T-helper 17 cell (primary cell): ENCODE results near the gene TLE1. TPM values are rescaled to one million over a fixed set of nuclear protein-coding genes. Genes with fewer than 3 reads are reported as not detected.

Experiments used
- ATAC-seq: fragments of 150-1000 bp; cut with Tn5 transposase; 2 replicates; pipeline ENCODE4 v1.10.0; 2021; ENCODE audit warnings: mild to moderate bottlenecking, moderate library complexity
- DNase-seq, 3 donors: peaks; one replicate each; pipeline versions ENCODE4 v3.0.0 to v3.0.0-alpha.2; 2020 to 2021
- H3K9me3 ChIP-seq: one replicate; pipeline ENCODE4 v1.7.0; 2013; ENCODE audit warnings: low read length, mild to moderate bottlenecking; ENCODE audit not compliant: control insufficient read depth, poor library complexity, severe bottlenecking
- H3K27ac Mint-ChIP-seq: one replicate; pipeline ENCODE4 v1.8.0; 2022; ENCODE audit warnings: mild to moderate bottlenecking, moderate library complexity, mixed read lengths
- H3K27me3 Mint-ChIP-seq: one replicate; pipeline ENCODE4 v1.8.0; 2022; ENCODE audit warnings: mixed read lengths
- H3K36me3 Mint-ChIP-seq: one replicate; pipeline ENCODE4 v1.8.0; 2022; ENCODE audit warnings: low read depth, mixed read lengths
- H3K4me1 Mint-ChIP-seq: one replicate; pipeline ENCODE4 v1.8.0; 2022; ENCODE audit warnings: mild to moderate bottlenecking, mixed read lengths
- H3K4me3 Mint-ChIP-seq: one replicate; pipeline ENCODE4 v1.8.0; 2022; ENCODE audit warnings: mild to moderate bottlenecking, moderate library complexity, mixed read lengths
- total RNA-seq, 4 donors: library from RNA in 2 of 4; stranded (reverse) in 2 of 4; gene quantifications; one replicate each; pipeline ENCODE4 v1.2.3 and lab custom pipeline; 2022 to 2026

TLE1 gene
- total RNA-seq, 2 donors from 2014 or later: 2.2 to 3.4 TPM

DNA sequence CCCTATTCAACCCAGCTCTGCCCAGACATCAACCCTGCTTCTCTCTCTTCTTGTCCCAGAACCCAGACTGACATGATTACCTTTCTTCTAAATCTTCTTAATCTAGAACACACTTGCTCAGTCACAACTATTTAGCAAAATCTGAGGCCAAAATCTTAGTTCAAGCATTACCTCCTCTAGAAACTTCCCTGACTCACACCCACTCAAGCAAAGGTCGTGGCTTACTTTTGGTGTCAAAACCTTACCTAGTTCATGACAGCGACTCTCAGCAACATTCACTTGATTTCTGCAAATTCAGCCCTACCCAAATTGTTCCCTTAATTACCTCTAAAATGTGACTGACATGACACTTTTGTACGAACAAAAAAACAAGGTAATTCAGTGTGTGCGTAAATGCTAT lies 130.2 kb downstream of the TLE1 start:
- Mint-ChIP-seq H3K4me1 (no peaks in the 10 kb centered on the region), H3K27ac (no peak overlapping the region), H3K27me3 (no peaks in the 10 kb centered on the region), H3K36me3 (no peaks in the 10 kb centered on the region), H3K4me3 (no peak overlapping the region)
- DNase-seq: no peak
- no peak for ATAC-seq
- no peaks in the 10 kb centered on the region for H3K9me3 ChIP-seq

DNA sequence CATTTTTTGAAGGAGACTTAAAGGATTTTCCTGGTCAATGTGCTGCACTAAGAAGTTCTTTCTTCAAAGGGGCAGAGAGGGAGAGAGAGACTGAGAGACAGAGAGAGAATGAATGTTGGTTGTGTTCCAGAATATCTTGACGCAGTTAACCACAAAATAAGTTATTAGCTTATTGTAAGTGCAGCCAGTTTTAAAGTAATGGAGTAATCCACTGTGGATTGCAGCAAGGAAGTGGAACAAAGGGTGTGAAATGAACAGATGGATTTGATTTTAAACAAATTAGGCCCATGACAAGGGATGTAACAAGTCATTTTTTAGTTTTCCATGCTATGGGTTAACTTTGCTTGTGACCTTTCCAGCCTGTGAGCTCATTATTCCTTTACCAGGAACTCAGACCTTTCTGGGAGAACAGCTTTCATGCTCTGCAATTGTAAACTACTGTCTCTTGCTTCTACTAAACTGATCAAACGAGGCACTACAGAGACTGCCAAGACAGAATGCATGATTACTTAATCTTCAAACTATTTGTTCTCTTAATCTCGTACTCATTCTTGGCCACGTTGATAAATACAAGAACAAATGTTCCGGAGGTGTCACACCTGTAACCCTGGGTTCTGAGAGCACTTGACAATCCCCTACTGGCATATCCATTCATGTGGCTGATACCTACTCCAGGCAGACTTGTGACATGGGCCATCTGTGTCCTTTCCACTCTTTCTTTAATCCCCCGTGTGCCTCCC lies 131.1 kb downstream of the TLE1 start:
- no peaks in the 10 kb centered on the region for H3K36me3 Mint-ChIP-seq
- ATAC-seq (no peak), DNase-seq (no peak)
- no peak overlapping the region for H3K27ac Mint-ChIP-seq
- H3K4me1 Mint-ChIP-seq: no peaks in the 10 kb centered on the region
- no peaks in the 10 kb centered on the region for H3K9me3 ChIP-seq
- H3K27me3 Mint-ChIP-seq: no peaks in the 10 kb centered on the region
- no peak overlapping the region for H3K4me3 Mint-ChIP-seq

DNA sequence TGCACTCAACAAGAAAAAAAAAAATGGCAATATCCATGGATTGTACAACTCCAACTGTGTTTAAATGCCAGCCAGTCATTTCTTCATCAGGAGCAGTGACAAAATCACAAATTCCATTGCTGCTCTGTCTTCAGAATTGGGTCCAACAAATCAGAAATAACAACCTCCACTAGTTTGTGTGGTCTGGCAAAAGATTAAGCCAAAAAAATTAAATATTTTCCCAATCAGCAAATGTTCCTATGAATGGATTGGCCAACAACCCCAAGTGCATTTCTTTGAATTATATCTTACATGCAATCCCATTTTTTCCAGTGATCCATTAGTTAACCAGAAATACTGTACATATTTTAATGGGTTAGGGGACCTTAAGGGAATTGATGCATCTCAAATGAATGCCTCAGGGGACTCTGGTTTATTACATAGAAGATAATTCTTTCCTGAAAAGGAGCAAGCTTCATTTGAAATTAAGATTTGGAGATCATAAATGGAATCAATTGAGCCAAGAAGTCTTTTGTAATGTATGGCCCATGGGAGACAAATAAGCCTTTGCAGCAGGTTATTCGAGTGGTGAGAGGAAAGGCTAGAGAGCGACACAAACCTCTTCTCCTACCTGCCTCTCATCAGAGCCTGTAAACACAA lies 131.8 kb downstream of the TLE1 start:
- ATAC-seq (no peak), DNase-seq (no peak)
- Mint-ChIP-seq H3K27ac (no peak overlapping the region), H3K27me3 (no peaks in the 10 kb centered on the region), H3K36me3 (no peaks in the 10 kb centered on the region), H3K4me1 (no peaks in the 10 kb centered on the region), H3K4me3 (no peak overlapping the region)
- no peaks in the 10 kb centered on the region for H3K9me3 ChIP-seq

DNA sequence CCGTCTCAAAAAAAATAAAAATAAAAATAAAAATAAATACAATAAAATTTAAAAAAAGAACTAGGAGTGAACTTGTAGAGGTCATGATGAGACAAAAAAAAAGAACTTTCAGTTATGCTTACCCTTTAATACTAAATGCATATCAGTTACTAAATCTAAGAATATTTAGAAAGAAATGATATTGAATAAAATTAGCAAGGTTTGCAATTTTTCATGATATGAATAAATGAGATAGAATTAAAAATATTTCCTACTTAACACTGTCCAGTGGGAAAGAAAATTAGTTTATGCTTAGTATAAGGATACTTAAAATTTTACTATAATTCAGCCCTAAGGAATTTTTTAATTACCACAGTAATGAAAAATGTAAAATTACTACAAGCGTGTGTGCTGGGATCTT lies 132.4 kb downstream of the TLE1 start:
- Mint-ChIP-seq H3K27me3 (no peaks in the 10 kb centered on the region), H3K27ac (no peak overlapping the region), H3K4me1 (no peaks in the 10 kb centered on the region), H3K36me3 (no peaks in the 10 kb centered on the region), H3K4me3 (no peak overlapping the region)
- H3K9me3 ChIP-seq: no peaks in the 10 kb centered on the region
- DNase-seq (no peak), ATAC-seq (no peak)

DNA sequence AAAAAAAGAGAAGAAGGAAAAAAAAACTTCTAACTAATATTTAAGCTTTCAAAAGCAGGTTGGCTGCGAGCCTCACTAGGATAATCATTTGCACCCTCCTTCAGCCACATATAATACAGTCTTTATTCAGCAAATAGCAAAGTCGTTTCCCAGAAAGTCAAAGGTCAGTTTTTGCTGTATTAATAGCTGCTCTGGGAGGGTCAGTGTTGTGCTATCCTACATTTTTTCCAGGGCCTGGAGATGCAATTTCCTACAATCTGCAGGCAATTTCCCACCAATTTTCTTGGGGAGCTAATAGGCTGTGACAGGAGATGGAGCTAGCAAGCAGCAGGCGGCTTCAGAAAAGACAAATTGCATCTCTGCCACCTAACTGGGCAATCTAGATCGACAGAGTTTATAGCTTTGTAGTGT lies 136.8 kb downstream of the TLE1 start:
- ATAC-seq (no peak), DNase-seq (no peak)
- no peaks in the 10 kb centered on the region for H3K4me1 Mint-ChIP-seq
- H3K36me3 Mint-ChIP-seq: no peaks in the 10 kb centered on the region
- no peak overlapping the region for H3K27ac Mint-ChIP-seq
- no peak overlapping the region for H3K4me3 Mint-ChIP-seq
- no peaks in the 10 kb centered on the region for H3K9me3 ChIP-seq
- no peaks in the 10 kb centered on the region for H3K27me3 Mint-ChIP-seq

DNA sequence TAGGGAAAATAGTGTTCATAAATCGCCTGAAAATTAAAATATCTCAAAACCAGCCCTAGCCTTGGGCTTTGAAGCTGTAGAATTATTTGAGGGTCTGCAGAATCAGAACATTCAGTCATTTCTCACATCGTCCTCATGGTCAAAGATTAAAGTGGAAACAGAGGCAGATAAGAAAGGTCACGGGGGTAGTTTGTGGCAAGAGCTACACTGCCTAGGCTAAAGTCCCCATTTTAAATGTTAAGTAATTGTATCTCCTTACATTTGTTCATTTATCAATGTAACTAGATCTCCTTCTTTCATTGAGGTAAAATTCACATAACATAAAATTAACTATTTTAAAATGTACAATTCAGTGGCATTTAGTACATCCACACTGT lies 139.2 kb downstream of the TLE1 start:
- no peak for ATAC-seq
- no peaks in the 10 kb centered on the region for H3K9me3 ChIP-seq
- Mint-ChIP-seq H3K27ac (no peak overlapping the region), H3K27me3 (no peaks in the 10 kb centered on the region), H3K4me3 (no peak overlapping the region), H3K36me3 (no peaks in the 10 kb centered on the region), H3K4me1 (no peaks in the 10 kb centered on the region)
- no peak for DNase-seq

DNA sequence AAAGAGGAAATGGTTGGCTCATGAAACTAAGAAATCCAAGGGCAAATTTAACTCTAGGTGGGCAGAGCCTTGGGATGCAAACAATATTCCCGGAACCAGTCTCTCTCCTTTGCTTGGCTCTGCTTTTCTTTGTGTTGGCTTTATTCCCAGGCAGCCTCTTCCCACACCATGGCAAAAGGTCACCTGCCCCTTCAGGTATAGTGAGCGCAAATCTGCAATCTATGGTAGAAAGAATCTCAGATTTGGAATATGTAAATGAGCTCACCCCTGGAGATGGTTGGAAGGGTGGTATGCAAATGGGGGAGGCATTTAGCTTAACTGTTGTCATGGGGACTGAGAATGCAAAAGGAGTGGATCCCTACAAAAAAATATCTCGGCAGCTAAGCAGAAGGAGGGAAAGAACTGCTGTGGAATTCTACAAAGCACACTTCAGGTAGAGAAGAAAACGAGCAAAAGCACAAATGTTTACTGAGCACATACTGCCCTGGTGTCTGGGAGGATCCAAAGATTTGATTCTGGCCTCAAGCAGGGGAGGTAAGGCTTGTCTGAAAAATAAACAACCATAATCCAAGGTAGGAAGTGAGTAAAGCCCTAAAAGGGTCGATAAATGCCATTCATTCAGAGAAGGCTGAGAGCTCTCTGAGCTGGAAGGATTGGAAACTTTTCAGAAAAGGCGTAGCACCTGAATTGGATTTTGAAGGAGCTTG lies 139.7 kb downstream of the TLE1 start:
- no peaks in the 10 kb centered on the region for H3K36me3 Mint-ChIP-seq
- no peaks in the 10 kb centered on the region for H3K27me3 Mint-ChIP-seq
- ATAC-seq (no peak), DNase-seq (no peak)
- H3K4me3 Mint-ChIP-seq: no peak overlapping the region
- H3K9me3 ChIP-seq: no peaks in the 10 kb centered on the region
- no peaks in the 10 kb centered on the region for H3K4me1 Mint-ChIP-seq
- H3K27ac Mint-ChIP-seq: no peak overlapping the region

DNA sequence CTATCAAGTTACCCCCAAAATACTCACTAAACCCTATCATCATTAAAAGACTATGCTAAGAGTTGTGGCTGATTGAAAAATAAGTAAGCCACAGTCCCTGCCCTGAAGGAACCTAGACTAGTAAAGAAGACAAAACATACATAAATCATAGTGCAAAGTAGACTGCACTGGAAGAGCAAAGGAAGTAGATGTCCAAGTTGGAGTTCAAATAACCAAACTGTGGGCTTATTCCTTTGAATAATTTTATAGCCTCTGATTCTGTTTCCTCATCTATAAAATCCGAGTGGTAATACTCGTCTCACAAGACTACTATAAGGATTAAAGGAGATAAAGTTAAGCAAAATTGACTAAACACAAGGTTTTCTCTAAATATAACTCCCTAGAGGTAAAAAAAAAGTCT lies 140.4 kb downstream of the TLE1 start:
- Mint-ChIP-seq H3K27me3 (no peaks in the 10 kb centered on the region), H3K27ac (no peak overlapping the region), H3K4me3 (no peak overlapping the region), H3K4me1 (no peaks in the 10 kb centered on the region), H3K36me3 (no peaks in the 10 kb centered on the region)
- DNase-seq (no peak), ATAC-seq (no peak)
- H3K9me3 ChIP-seq: no peaks in the 10 kb centered on the region

DNA sequence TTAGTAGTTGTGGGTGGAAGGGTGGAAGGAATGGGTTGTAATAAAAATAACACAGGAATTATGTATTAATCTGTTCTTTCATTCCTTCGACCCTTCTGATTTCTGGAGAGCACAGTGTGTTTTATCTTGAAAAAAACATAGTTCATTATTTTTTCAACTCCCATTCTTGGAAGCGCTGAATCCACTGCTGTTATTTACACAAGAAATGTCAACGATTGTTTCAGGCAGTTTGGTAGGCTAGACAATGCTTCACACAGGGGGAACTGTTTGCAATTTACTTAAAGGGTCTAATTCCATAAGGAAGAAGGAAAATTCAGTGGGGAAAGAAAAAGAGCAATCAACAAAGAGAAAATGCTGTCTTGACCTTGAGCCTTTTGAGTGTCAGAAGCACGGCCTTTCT lies 142.9 kb downstream of the TLE1 start:
- no peaks in the 10 kb centered on the region for H3K4me1 Mint-ChIP-seq
- no peaks in the 10 kb centered on the region for H3K27me3 Mint-ChIP-seq

DNA sequence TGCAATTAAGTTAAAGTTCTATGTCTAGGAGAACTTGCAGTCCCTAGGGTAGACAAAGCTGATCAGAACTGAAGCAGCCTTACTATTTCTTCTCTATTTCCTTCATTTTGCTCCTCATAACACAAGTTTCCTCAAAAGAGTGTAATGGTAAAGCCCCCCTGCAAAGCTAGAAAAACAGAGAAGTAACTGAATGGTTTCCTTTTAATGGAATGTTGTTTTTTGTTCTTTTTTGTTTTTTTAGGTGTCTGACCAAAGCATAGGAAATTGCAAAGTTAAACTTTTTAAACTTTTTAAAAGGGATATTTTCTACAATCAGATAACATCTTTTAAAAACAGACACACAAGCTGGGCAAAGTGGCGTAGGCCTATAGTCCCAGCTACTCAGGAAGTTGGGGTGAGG lies 145.7 kb downstream of the TLE1 start:
- H3K4me1 Mint-ChIP-seq: no peaks in the 10 kb centered on the region
- no peaks in the 10 kb centered on the region for H3K9me3 ChIP-seq
- no peaks in the 10 kb centered on the region for H3K27me3 Mint-ChIP-seq
- H3K27ac Mint-ChIP-seq: no peak overlapping the region
- no peak overlapping the region for H3K4me3 Mint-ChIP-seq
- H3K36me3 Mint-ChIP-seq: no peaks in the 10 kb centered on the region
- no peak for ATAC-seq
- no peak for DNase-seq

More for the DNA sequence above, 142.9 kb downstream of the TLE1 start:
- Mint-ChIP-seq H3K36me3 (no peaks in the 10 kb centered on the region), H3K27ac (no peak overlapping the region), H3K4me3 (no peak overlapping the region)
- DNase-seq (no peak), ATAC-seq (no peak)
- no peaks in the 10 kb centered on the region for H3K9me3 ChIP-seq

DNA sequence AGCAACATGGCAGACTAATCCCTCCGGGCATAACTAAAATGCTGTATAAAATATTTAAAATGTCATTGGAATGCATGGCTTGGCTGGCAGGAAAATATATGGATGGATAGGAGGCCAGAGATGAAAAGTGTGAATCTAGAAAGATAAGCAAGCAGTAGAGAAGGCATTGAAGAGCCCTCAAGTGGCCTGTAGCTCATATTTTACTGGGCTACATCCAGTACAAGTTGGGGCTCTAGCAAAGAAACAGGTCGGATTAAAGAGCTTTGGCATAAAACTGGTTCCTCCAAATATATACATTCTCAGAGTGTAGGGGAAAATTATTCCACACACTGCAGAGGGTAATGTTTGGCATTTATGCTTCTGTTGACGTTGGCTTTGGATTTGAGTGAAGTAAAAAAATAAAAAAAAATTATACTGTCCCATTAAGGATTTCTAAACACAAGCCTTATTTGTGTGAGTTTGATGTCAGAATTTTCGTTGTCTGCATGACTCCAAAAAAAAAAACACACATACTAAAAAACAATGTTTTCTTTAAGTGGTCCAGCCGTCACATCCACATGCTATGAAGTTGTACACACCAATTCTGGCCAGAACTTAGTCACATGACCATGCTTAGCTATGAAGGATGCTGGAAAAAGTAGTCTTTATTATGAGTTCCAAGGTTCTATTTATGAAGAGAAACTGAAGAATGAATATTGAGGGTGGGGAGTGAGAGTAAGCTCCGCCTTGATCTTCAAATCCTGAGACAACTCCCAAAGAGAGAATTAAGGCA lies 147.0 kb downstream of the TLE1 start:
- DNase-seq: no peak
- no peak overlapping the region for H3K4me3 Mint-ChIP-seq
- H3K36me3 Mint-ChIP-seq: no peaks in the 10 kb centered on the region
- no peaks in the 10 kb centered on the region for H3K27me3 Mint-ChIP-seq
- H3K4me1 Mint-ChIP-seq: no peaks in the 10 kb centered on the region
- H3K27ac Mint-ChIP-seq: no peak overlapping the region
- no peak for ATAC-seq
- H3K9me3 ChIP-seq: no peaks in the 10 kb centered on the region

DNA sequence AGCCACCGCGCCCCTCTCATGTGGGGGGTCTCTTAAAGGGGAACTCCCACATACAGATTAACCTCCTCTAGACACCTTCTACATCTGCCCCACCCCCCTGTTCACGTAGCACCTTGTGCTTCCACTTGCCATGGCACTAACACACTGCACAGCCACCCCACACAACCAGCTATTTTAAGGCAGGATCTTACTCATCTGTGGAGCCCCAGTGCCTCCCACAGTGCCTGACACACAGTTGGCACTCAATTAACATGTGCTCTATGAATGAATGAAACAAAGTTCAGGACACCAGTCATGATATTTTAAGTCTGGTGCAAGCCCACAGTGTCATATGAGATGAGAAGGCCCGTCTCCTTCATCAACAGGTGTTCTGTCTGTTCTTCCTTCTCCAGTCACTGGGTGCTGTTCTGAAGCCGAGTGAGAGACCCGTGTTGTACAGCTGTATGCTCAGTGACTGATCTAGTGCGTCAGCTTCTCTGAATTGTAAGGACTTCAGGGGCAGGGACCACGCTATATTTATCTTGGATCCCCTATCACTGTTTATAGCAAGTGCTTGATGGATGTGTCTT lies 149.1 kb downstream of the TLE1 start:
- Mint-ChIP-seq H3K4me1 (no peaks in the 10 kb centered on the region), H3K27ac (no peak overlapping the region), H3K4me3 (no peak overlapping the region), H3K27me3 (no peaks in the 10 kb centered on the region), H3K36me3 (no peaks in the 10 kb centered on the region)
- no peak for ATAC-seq
- no peaks in the 10 kb centered on the region for H3K9me3 ChIP-seq
- DNase-seq: no peak

DNA sequence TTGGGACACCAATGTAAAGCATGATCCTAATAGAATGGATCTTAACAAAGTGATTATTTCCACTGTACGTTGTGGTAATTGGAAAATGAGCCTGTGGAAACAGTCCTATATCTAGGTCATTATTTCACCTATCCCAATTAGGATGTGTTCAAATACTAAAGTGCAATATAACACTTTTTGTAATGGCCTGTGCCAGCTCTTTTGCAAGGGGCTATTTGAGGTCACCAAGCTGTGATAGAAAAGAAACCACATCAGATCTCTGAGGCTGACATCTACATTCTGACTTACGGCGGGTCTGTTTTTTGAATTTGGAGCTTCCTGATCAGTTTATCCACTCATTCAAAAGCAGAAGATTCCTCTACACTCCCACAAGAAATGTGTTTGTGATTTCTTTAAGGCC lies 150.0 kb downstream of the TLE1 start:
- Mint-ChIP-seq H3K27me3 (no peaks in the 10 kb centered on the region), H3K4me3 (no peak overlapping the region), H3K4me1 (no peaks in the 10 kb centered on the region), H3K27ac (no peak overlapping the region), H3K36me3 (no peaks in the 10 kb centered on the region)
- DNase-seq (no peak), ATAC-seq (no peak)
- H3K9me3 ChIP-seq: no peaks in the 10 kb centered on the region
